Thymus (tissue), 11 donors: ENCODE measurements around the gene TBC1D23. TPM values are rescaled to one million over a fixed set of nuclear protein-coding genes. Genes with fewer than 3 reads are reported as not detected.
"Not testable (repeated sequence)": the region's sequence is repeated elsewhere in the genome, so short reads cannot be mapped to it uniquely, and the experiment has no call there.

ENCODE experiments used
- DNase-seq, 9 donors: peaks; one replicate each; pipeline ENCODE4 v3.0.0-alpha.2; 2013; ENCODE audit warnings: low spot score in 9 of 9, low read depth in 6 of 9, missing footprints in 1 of 9
- H3K27ac ChIP-seq, 2 donors: one replicate each; pipeline ENCODE4 v1.5.1; 2013; ENCODE audit warnings: control low read depth in 1 of 2, low read depth in 1 of 2, low read length in 1 of 2, mild to moderate bottlenecking in 1 of 2, moderate library complexity in 1 of 2
- H3K27me3 ChIP-seq, 2 donors: one replicate each; pipeline ENCODE4 v1.5.1; 2013; ENCODE audit warnings: low read length in 1 of 2; ENCODE audit not compliant: control insufficient read depth in 2 of 2, insufficient read depth in 1 of 2
- H3K36me3 ChIP-seq, 2 donors: one replicate each; pipeline ENCODE4 v1.5.1; 2013; ENCODE audit warnings: low read length in 1 of 2, mild to moderate bottlenecking in 1 of 2, moderate library complexity in 1 of 2; ENCODE audit not compliant: control insufficient read depth in 2 of 2, insufficient read depth in 2 of 2
- H3K4me1 ChIP-seq, 2 donors: one replicate each; pipeline ENCODE4 v1.5.1; 2013; ENCODE audit warnings: low read length in 2 of 2; ENCODE audit not compliant: control insufficient read depth in 2 of 2, insufficient read depth in 2 of 2
- H3K4me3 ChIP-seq, 2 donors: one replicate each; pipeline ENCODE4 v1.5.1; 2013; ENCODE audit warnings: low read length in 2 of 2, control low read depth in 1 of 2, mild to moderate bottlenecking in 1 of 2
- H3K9me3 ChIP-seq, 2 donors: one replicate each; pipeline ENCODE4 v1.5.1; 2013; ENCODE audit warnings: low read length in 1 of 2, mild to moderate bottlenecking in 1 of 2; ENCODE audit not compliant: control insufficient read depth in 2 of 2, insufficient read depth in 1 of 2
- WGBS: extraction: QIAGEN DNeasy Blood & Tissue Kit; methylation state at CpG from one replicate; pipeline ENCODE4 v1.1.7; 2013; 5-methylcytosine and 5-hydroxymethylcytosine counted together
- polyA plus RNA-seq: library from polyadenylated mRNA; stranded (reverse); fragments of 200-250 nt; gene quantifications from one replicate; pipeline ENCODE4 v1.2.3, GENCODE V29; 2013
- total RNA-seq: library from RNA; stranded (reverse); fragments of 120-200 nt; gene quantifications from one replicate; pipeline ENCODE4 v1.2.4, GENCODE V29; 2013
- donor health status: healthy.

Gene TBC1D23
- total and polyA plus RNA-seq, 2 donors, result 26.0 to 39.6 TPM

GRCh38 chr3:100329800-100330489, 69.2 kb downstream of the TBC1D23 start:
- Histone ChIP-seq H3K4me1 (peaks cover 2 to 8% of the 10 kb centered on the region in 2 donors), H3K27me3 (no peaks in the 10 kb centered on the region), H3K36me3 (no peaks in the 10 kb centered on the region), H3K27ac (no peak overlapping the region), H3K9me3 (no peaks in the 10 kb centered on the region), H3K4me3 (no peak overlapping the region)
- DNase-seq, result no peak
- 96% methylated on average over 4 of the region's 4 CpGs for WGBS

GRCh38 chr3:100330651-100331050, 69.9 kb downstream of the TBC1D23 start:
- H3K36me3 ChIP-seq, result no peaks in the 10 kb centered on the region
- 98% methylated on average over 5 of the region's 5 CpGs for WGBS
- no peak for DNase-seq
- no peaks in the 10 kb centered on the region for H3K9me3 ChIP-seq
- no peak overlapping the region for H3K4me3 ChIP-seq
- H3K27ac ChIP-seq, result no peak overlapping the region
- H3K4me1 ChIP-seq, result peaks cover 4 to 13% of the 10 kb centered on the region in 2 donors
- H3K27me3 ChIP-seq, result no peaks in the 10 kb centered on the region

GRCh38 chr3:100331660-100332059, 70.9 kb downstream of the TBC1D23 start:
- Histone ChIP-seq H3K9me3 (no peaks in the 10 kb centered on the region), H3K27me3 (no peaks in the 10 kb centered on the region), H3K36me3 (no peaks in the 10 kb centered on the region), H3K27ac (no peak overlapping the region), H3K4me3 (no peak overlapping the region), H3K4me1 (peaks cover 4 to 13% of the 10 kb centered on the region in 2 donors)
- 96% methylated on average over 4 of the region's 4 CpGs for WGBS
- no peak for DNase-seq

- Histone ChIP-seq H3K36me3 (no peaks in the 10 kb centered on the region), H3K4me3 (no peak overlapping the region), H3K27ac (no peak overlapping the region), H3K27me3 (no peaks in the 10 kb centered on the region), H3K9me3 (no peaks in the 10 kb centered on the region), H3K4me1 (peaks cover 4 to 13% of the 10 kb centered on the region in 2 donors)
- DNase-seq, result no peak
Measured at GRCh38 chr3:100333051-100333450, 72.3 kb downstream of the TBC1D23 start.

- H3K36me3 ChIP-seq, result peaks cover 0 to under 1% of the 10 kb centered on the region in 2 donors
- H3K4me1 ChIP-seq, result peaks cover 4 to 13% of the 10 kb centered on the region in 2 donors
- peak overlapping the region; percentile 53 to 79 for H3K4me3 ChIP-seq
- H3K27me3 ChIP-seq, result no peaks in the 10 kb centered on the region
- peak overlapping the region in 1 of 2 donors; percentile 13 for H3K27ac ChIP-seq
- DNase-seq, result peak in 1 of 9 donors; percentile 3
- WGBS, result 37% methylated on average over 14 of the region's 14 CpGs
- H3K9me3 ChIP-seq, result no peaks in the 10 kb centered on the region
Measured at GRCh38 chr3:100333970-100334487, 73.2 kb downstream of the TBC1D23 start.

- H3K9me3 ChIP-seq, result no peaks in the 10 kb centered on the region
- WGBS, result under 1% methylated on average over 77 of the region's 77 CpGs
Measured at GRCh38 chr3:100334488-100335351, 73.9 kb downstream of the TBC1D23 start, which contains the start of gene NIT2. NIT2 (plus strand) TSS chr3:100334757; CDS start chr3:100334792, 35 bp downstream.

GRCh38 chr3:100335434-100335833, 74.6 kb downstream of the TBC1D23 start:
- Histone ChIP-seq H3K27me3 (no peaks in the 10 kb centered on the region), H3K4me1 (peaks cover 4 to 13% of the 10 kb centered on the region in 2 donors), H3K36me3 (peaks cover 0 to 8% of the 10 kb centered on the region in 2 donors), H3K27ac (no peak overlapping the region), H3K9me3 (no peaks in the 10 kb centered on the region), H3K4me3 (peak overlapping the region; percentile 53 to 79)
- peak in 1 of 9 donors; percentile 9 for DNase-seq
- WGBS, result 75% methylated on average over 14 of the region's 14 CpGs

More at GRCh38 chr3:100334488-100335351, 73.9 kb downstream of the TBC1D23 start, which contains the start of gene NIT2:
- peak; percentile 40 to 81 (median 55) for DNase-seq
- peaks cover 0 to 3% of the 10 kb centered on the region in 2 donors for H3K36me3 ChIP-seq
- peak within 1 kb of the TSS; percentile 33 to 64 for H3K27ac ChIP-seq
- H3K4me3 ChIP-seq, result peak within 1 kb of the TSS; percentile 53 to 79
- H3K27me3 ChIP-seq, result no peaks in the 10 kb centered on the region
- H3K4me1 ChIP-seq, result peaks cover 4 to 13% of the 10 kb centered on the region in 2 donors

- not testable (repeated sequence) for H3K27me3 ChIP-seq, H3K27ac ChIP-seq, H3K36me3 ChIP-seq, H3K9me3 ChIP-seq, DNase-seq, H3K4me3 ChIP-seq
- 98% methylated on average over 10 of the region's 10 CpGs for WGBS
- H3K4me1 ChIP-seq, result peaks cover 4 to 13% of the 10 kb centered on the region in 2 donors
Measured at GRCh38 chr3:100336229-100336628, 75.4 kb downstream of the TBC1D23 start.

GRCh38 chr3:100338911-100339310, 78.1 kb downstream of the TBC1D23 start:
- no peak overlapping the region for H3K27ac ChIP-seq
- H3K4me3 ChIP-seq, result no peak overlapping the region
- no peaks in the 10 kb centered on the region for H3K27me3 ChIP-seq
- 95% methylated on average over 10 of the region's 10 CpGs for WGBS
- peaks cover 7 to 8% of the 10 kb centered on the region in 2 donors for H3K36me3 ChIP-seq
- H3K9me3 ChIP-seq, result no peaks in the 10 kb centered on the region
- H3K4me1 ChIP-seq, result peaks cover 4 to 10% of the 10 kb centered on the region in 2 donors
- no peak for DNase-seq
